HepG2 (cell line): ENCODE measurements around the gene CFAP119. TPM values are rescaled to one million over a fixed set of nuclear protein-coding genes. Genes with fewer than 3 reads are reported as not detected.

Experiments
- AGO2 ChIP-seq: fragments of 200-400 bp; formaldehyde crosslinking; optimal IDR thresholded peaks from 2 replicates; pipeline ENCODE3; 2017; ENCODE audit warnings: mild to moderate bottlenecking, low read depth, low read length, moderate library complexity
- CSRNP1 ChIP-seq: sonication (generic); formaldehyde crosslinking; IDR thresholded peaks from 2 replicates; pipeline ENCODE4 v1.8.1; 2023; ENCODE audit warnings: mild to moderate bottlenecking, missing genetic modification reagents
- ETV6 ChIP-seq: sonication (generic); formaldehyde crosslinking; conservative IDR thresholded peaks from 2 replicates; pipeline ENCODE4 v1.4.0; 2020; ENCODE audit warnings: missing genetic modification reagents
- HOXA3 ChIP-seq: sonication (generic); formaldehyde crosslinking; IDR thresholded peaks from 2 replicates; pipeline ENCODE4 v1.5.0; 2020; ENCODE audit warnings: missing genetic modification reagents
- JARID2 ChIP-seq: sonication (generic); formaldehyde crosslinking; IDR thresholded peaks from 2 replicates; pipeline ENCODE4 v1.8.1; 2023; ENCODE audit warnings: missing genetic modification reagents, inconsistent platforms; ENCODE audit not compliant: insufficient replicate concordance
- NCOA2 ChIP-seq: sonication (generic); formaldehyde crosslinking; IDR thresholded peaks from 2 replicates; pipeline ENCODE4 v1.8.0; 2022; ENCODE audit warnings: inconsistent platforms
- PCBP2 ChIP-seq: fragments of 200-400 bp; formaldehyde crosslinking; optimal IDR thresholded peaks from 2 replicates; pipeline ENCODE3; 2018; ENCODE audit warnings: low read length, low read depth; ENCODE audit not compliant: poor library complexity, severe bottlenecking
- ZFY ChIP-seq: sonication (generic); formaldehyde crosslinking; IDR thresholded peaks from 2 replicates; pipeline ENCODE4 v1.4.0; 2020; ENCODE audit warnings: missing genetic modification reagents
- ZNF121 ChIP-seq: sonication (generic); formaldehyde crosslinking; IDR thresholded peaks from 2 replicates; pipeline ENCODE4 v1.5.0; 2020; ENCODE audit warnings: mild to moderate bottlenecking, missing genetic modification reagents
- ZNF275 ChIP-seq: sonication (generic); formaldehyde crosslinking; IDR thresholded peaks from 2 replicates; pipeline ENCODE4 v1.8.0; 2022; ENCODE audit warnings: missing genetic modification reagents, mild to moderate bottlenecking, inconsistent platforms, borderline replicate concordance
- ZNF512 ChIP-seq: sonication (generic); formaldehyde crosslinking; IDR thresholded peaks from 2 replicates; pipeline ENCODE4 v1.4.0; 2020; ENCODE audit warnings: mild to moderate bottlenecking, missing genetic modification reagents
- ZNF614 ChIP-seq: IDR thresholded peaks from 2 replicates; pipeline ENCODE4 v1.6.1; 2018; ENCODE audit warnings: missing biosample characterization, missing genetic modification reagents, inconsistent platforms, borderline replicate concordance
- ZNF619 ChIP-seq: sonication (generic); formaldehyde crosslinking; IDR thresholded peaks from 2 replicates; pipeline ENCODE4 v1.4.0; 2020; ENCODE audit warnings: mild to moderate bottlenecking, missing genetic modification reagents
- ZNF841 ChIP-seq: sonication (generic); formaldehyde crosslinking; IDR thresholded peaks from 2 replicates; pipeline ENCODE4 v1.8.1; 2023; ENCODE audit warnings: missing genetic modification reagents, borderline replicate concordance
- polyA plus RNA-seq, 8 experiments: library from polyadenylated mRNA; depleted of rRNA in 3 of 8; stranded (reverse) in 7 of 8; unstranded in 1 of 8; fragments of >200 nt; fragmentation: Illumina TruSeq in 4 of 8; extraction: Trizol in 4 of 8; gene quantifications; 2 replicates each; pipeline versions ENCODE4 v1.2.1 to v1.2.3, GENCODE V29; 2011 to 2016; ENCODE audit warnings: low read depth in 4 of 8, missing spikeins in 1 of 8, mixed read lengths in 1 of 8; ENCODE audit not compliant: insufficient read depth in 1 of 8
- total RNA-seq, 5 experiments: library from RNA; depleted of rRNA; stranded (reverse); fragments of >200 nt; fragmentation: Illumina TruSeq; extraction: Trizol; gene quantifications; 2 replicates each; pipeline ENCODE4 v1.2.3, GENCODE V29; 2016; ENCODE audit warnings: low read depth in 1 of 5
- TF ChIP-seq, protein P1 (sequence below): sonication (generic); formaldehyde crosslinking; IDR thresholded peaks from 2 replicates; pipeline ENCODE4 v1.4.0; 2020; ENCODE audit warnings: missing genetic modification reagents
- TF ChIP-seq, protein P2 (sequence below): sonication (generic); formaldehyde crosslinking; IDR thresholded peaks from 2 replicates; pipeline ENCODE4 v1.4.0; 2020; ENCODE audit warnings: missing genetic modification reagents, borderline replicate concordance

Gene CFAP119
- total and polyA plus RNA-seq, 2 of the 13 experiments (the other 11 are each of a cell fraction or from before 2014, with no cell fraction given) = 6.4 TPM

GRCh38 chr16:30786936-30787612 lies 25.2 kb upstream of the CFAP119 start, which contains the start of gene ZNF629 (continued):
- TF ChIP-seq, protein P1, sequence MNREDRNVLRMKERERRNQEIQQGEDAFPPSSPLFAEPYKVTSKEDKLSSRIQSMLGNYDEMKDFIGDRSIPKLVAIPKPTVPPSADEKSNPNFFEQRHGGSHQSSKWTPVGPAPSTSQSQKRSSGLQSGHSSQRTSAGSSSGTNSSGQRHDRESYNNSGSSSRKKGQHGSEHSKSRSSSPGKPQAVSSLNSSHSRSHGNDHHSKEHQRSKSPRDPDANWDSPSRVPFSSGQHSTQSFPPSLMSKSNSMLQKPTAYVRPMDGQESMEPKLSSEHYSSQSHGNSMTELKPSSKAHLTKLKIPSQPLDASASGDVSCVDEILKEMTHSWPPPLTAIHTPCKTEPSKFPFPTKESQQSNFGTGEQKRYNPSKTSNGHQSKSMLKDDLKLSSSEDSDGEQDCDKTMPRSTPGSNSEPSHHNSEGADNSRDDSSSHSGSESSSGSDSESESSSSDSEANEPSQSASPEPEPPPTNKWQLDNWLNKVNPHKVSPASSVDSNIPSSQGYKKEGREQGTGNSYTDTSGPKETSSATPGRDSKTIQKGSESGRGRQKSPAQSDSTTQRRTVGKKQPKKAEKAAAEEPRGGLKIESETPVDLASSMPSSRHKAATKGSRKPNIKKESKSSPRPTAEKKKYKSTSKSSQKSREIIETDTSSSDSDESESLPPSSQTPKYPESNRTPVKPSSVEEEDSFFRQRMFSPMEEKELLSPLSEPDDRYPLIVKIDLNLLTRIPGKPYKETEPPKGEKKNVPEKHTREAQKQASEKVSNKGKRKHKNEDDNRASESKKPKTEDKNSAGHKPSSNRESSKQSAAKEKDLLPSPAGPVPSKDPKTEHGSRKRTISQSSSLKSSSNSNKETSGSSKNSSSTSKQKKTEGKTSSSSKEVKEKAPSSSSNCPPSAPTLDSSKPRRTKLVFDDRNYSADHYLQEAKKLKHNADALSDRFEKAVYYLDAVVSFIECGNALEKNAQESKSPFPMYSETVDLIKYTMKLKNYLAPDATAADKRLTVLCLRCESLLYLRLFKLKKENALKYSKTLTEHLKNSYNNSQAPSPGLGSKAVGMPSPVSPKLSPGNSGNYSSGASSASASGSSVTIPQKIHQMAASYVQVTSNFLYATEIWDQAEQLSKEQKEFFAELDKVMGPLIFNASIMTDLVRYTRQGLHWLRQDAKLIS (CRISPR knock-in tag) = peak; percentile 57
- TF ChIP-seq ZNF841 (peak; percentile 83; the same call in 1 of the 2 replicates), JARID2 (peak; percentile 42), ZNF512 (CRISPR knock-in tag) (no peak), NCOA2 (no peak; the same call in 1 of the 2 replicates), ETV6 (CRISPR knock-in tag) (peak; percentile 82), PCBP2 (no peak), HOXA3 (peak; percentile 70), CSRNP1 (CRISPR knock-in tag) (peak; percentile 36), ZNF614 (CRISPR knock-in tag) (0 out of 2 replicates have a peak, but pooled peaks have one; percentile 11), ZNF619 (CRISPR knock-in tag) (peak; percentile 76; the same call in 1 of the 2 replicates), ZNF121 (CRISPR knock-in tag) (peak; percentile 56; the same call in 1 of the 2 replicates), AGO2 (peak; percentile 89), ZNF275 (CRISPR knock-in tag) (no peak), ZFY (CRISPR knock-in tag) (peak; percentile 59; the same call in 1 of the 2 replicates)
- TF ChIP-seq, protein P2, sequence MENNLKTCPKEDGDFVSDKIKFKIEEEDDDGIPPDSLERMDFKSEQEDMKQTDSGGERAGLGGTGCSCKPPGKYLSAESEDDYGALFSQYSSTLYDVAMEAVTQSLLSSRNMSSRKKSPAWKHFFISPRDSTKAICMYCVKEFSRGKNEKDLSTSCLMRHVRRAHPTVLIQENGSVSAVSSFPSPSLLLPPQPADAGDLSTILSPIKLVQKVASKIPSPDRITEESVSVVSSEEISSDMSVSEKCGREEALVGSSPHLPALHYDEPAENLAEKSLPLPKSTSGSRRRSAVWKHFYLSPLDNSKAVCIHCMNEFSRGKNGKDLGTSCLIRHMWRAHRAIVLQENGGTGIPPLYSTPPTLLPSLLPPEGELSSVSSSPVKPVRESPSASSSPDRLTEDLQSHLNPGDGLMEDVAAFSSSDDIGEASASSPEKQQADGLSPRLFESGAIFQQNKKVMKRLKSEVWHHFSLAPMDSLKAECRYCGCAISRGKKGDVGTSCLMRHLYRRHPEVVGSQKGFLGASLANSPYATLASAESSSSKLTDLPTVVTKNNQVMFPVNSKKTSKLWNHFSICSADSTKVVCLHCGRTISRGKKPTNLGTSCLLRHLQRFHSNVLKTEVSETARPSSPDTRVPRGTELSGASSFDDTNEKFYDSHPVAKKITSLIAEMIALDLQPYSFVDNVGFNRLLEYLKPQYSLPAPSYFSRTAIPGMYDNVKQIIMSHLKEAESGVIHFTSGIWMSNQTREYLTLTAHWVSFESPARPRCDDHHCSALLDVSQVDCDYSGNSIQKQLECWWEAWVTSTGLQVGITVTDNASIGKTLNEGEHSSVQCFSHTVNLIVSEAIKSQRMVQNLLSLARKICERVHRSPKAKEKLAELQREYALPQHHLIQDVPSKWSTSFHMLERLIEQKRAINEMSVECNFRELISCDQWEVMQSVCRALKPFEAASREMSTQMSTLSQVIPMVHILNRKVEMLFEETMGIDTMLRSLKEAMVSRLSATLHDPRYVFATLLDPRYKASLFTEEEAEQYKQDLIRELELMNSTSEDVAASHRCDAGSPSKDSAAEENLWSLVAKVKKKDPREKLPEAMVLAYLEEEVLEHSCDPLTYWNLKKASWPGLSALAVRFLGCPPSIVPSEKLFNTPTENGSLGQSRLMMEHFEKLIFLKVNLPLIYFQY = peak; percentile 75; the same call in 1 of the 2 replicates
